IMR-90 (cell line): ENCODE results near the gene ZXDC. TPM values are rescaled to one million over a fixed set of nuclear protein-coding genes. Genes with fewer than 3 reads are reported as not detected.

Experiments
- ATAC-seq: fragments of 200-7000 bp; cut with Tn5 transposase; 2 replicates; pipeline ENCODE4 v1.9.1; 2020; ENCODE audit warnings: low read depth, mild to moderate bottlenecking, moderate library complexity
- BruUV-seq: library from RNA; stranded (reverse); fragments of 400-500 nt; replicated peaks from 2 replicates; lab custom pipeline; 2021; lab: Mats Ljungman, UMichigan
- CTCF ChIA-PET: fragments of 300-600 bp; formaldehyde crosslinking; extraction: SDS; loops from one replicate; lab custom pipeline; 2021; ENCODE audit warnings: antibody characterized with exemption; lab: Yijun Ruan, JAX
- POLR2A ChIA-PET: fragments of 300-600 bp; sonication (Branson Sonifier 250); formaldehyde crosslinking; loops from one replicate; lab custom pipeline; 2022; ENCODE audit warnings: antibody characterized with exemption; ENCODE audit not compliant: unreplicated experiment; lab: Charles Lee
- DNase-seq: peaks from one replicate; pipeline ENCODE4 v3.0.0; 2013
- H2AFZ ChIP-seq: replicated peaks from 2 replicates; pipeline ENCODE3; 2013; ENCODE audit warnings: low read length, mild to moderate bottlenecking; ENCODE audit not compliant: poor library complexity
- H2AK5ac ChIP-seq: 2 replicates; pipeline ENCODE4 v1.6.1; 2013; ENCODE audit warnings: low read depth, low read length, inconsistent platforms
- H2AK9ac ChIP-seq: replicated peaks from 2 replicates; pipeline ENCODE3; 2013; ENCODE audit warnings: mild to moderate bottlenecking, low read depth, low read length, moderate library complexity; ENCODE audit not compliant: poor library complexity
- H2BK120ac ChIP-seq: 2 replicates; pipeline ENCODE4 v1.6.1; 2013; ENCODE audit warnings: low read depth, low read length, inconsistent platforms
- H2BK15ac ChIP-seq: 3 replicates; pipeline ENCODE4 v1.6.1; 2013; ENCODE audit warnings: low read depth, low read length, inconsistent platforms
- H2BK20ac ChIP-seq: 2 replicates; pipeline ENCODE4 v1.6.1; 2013; ENCODE audit warnings: low read depth, mild to moderate bottlenecking, inconsistent platforms, low read length, moderate library complexity
- H2BK5ac ChIP-seq: 2 replicates; pipeline ENCODE4 v1.6.1; 2013; ENCODE audit warnings: mild to moderate bottlenecking, low read depth, low read length, inconsistent platforms; ENCODE audit not compliant: poor library complexity, severe bottlenecking
- H3K14ac ChIP-seq: replicated peaks from 2 replicates; pipeline ENCODE4 v1.6.1; 2013; ENCODE audit warnings: low read depth, low read length, inconsistent platforms
- H3K18ac ChIP-seq: 2 replicates; pipeline ENCODE4 v1.6.1; 2013; ENCODE audit warnings: low read depth, low read length, control low read depth
- H3K23ac ChIP-seq: 2 replicates; pipeline ENCODE4 v1.6.1; 2013; ENCODE audit warnings: low read depth, low read length, inconsistent platforms
- H3K27ac ChIP-seq: 2 replicates; pipeline ENCODE4 v1.5.1; 2013; ENCODE audit warnings: mild to moderate bottlenecking, control low read depth, low read length; ENCODE audit not compliant: insufficient read depth
- H3K27me3 ChIP-seq: 2 replicates; pipeline ENCODE4 v1.6.1; 2013; ENCODE audit warnings: low read length; ENCODE audit not compliant: control insufficient read depth, insufficient read depth
- H3K36me3 ChIP-seq: 2 replicates; pipeline ENCODE4 v1.6.1; 2013; ENCODE audit warnings: low read length, mixed read lengths; ENCODE audit not compliant: control insufficient read depth, insufficient read depth
- H3K4ac ChIP-seq: 2 replicates; pipeline ENCODE4 v1.6.1; 2013; ENCODE audit warnings: low read depth, low read length, inconsistent platforms
- H3K4me1 ChIP-seq: 2 replicates; pipeline ENCODE4 v1.6.1; 2013; ENCODE audit warnings: low read length, mixed read lengths; ENCODE audit not compliant: control insufficient read depth, insufficient read depth
- H3K4me2 ChIP-seq: 2 replicates; pipeline ENCODE4 v1.6.1; 2013; ENCODE audit warnings: low read depth, mild to moderate bottlenecking, control low read depth, low read length, moderate library complexity
- H3K4me3 ChIP-seq: 2 replicates; pipeline ENCODE4 v1.5.1; 2013; ENCODE audit warnings: low read depth, mild to moderate bottlenecking, control low read depth, low read length, moderate library complexity; ENCODE audit not compliant: insufficient read depth
- H3K56ac ChIP-seq: 2 replicates; pipeline ENCODE4 v1.6.1; 2013; ENCODE audit warnings: low read length, inconsistent platforms; ENCODE audit not compliant: insufficient read depth; ENCODE audit errors: extremely low read depth
- H3K79me1 ChIP-seq, 2 experiments: 2 replicates each; pipeline ENCODE4 v1.6.1; 2013; ENCODE audit warnings: low read length in 2 of 2, inconsistent platforms in 1 of 2, low read depth in 1 of 2
- H3K9ac ChIP-seq: 2 replicates; pipeline ENCODE4 v1.6.1; 2013; ENCODE audit warnings: low read depth, low read length, control low read depth
- H3K9me1 ChIP-seq: 2 replicates; pipeline ENCODE4 v1.6.1; 2013; ENCODE audit warnings: low read length, inconsistent platforms; ENCODE audit not compliant: insufficient read depth
- H3K9me3 ChIP-seq: 2 replicates; pipeline ENCODE4 v1.6.1; 2013; ENCODE audit warnings: low read length; ENCODE audit not compliant: control insufficient read depth, insufficient read depth
- H4K20me1 ChIP-seq: 2 replicates; pipeline ENCODE4 v1.6.1; 2013; ENCODE audit warnings: low read length, inconsistent platforms; ENCODE audit not compliant: insufficient read depth
- H4K5ac ChIP-seq: 2 replicates; pipeline ENCODE4 v1.6.1; 2013; ENCODE audit warnings: mild to moderate bottlenecking, low read depth, low read length, control low read depth
- H4K8ac ChIP-seq, 2 experiments: 2 replicates each; pipeline ENCODE4 v1.6.1; 2013; ENCODE audit warnings: low read depth in 2 of 2, low read length in 2 of 2, control low read depth in 1 of 2, inconsistent platforms in 1 of 2
- H4K91ac ChIP-seq: 2 replicates; pipeline ENCODE4 v1.6.1; 2013; ENCODE audit warnings: low read depth, low read length, inconsistent platforms; ENCODE audit not compliant: insufficient read depth
- BHLHE40 ChIP-seq: fragments of 150-350 bp; IDR thresholded peaks from 2 replicates; pipeline ENCODE4 v1.6.1; 2016; ENCODE audit warnings: mild to moderate bottlenecking, low read depth, low read length
- CEBPB ChIP-seq: IDR thresholded peaks from 2 replicates; pipeline ENCODE4 v1.6.1; 2012; ENCODE audit warnings: low read depth, low read length, improper control_type of control experiment
- CHD1 ChIP-seq: IDR thresholded peaks from 2 replicates; pipeline ENCODE4 v1.6.1; 2012; ENCODE audit warnings: low read depth, low read length, improper control_type of control experiment
- MXI1 ChIP-seq: IDR thresholded peaks from 2 replicates; pipeline ENCODE4 v1.6.1; 2012; ENCODE audit warnings: low read depth, mild to moderate bottlenecking, low read length, moderate library complexity, borderline replicate concordance
- NFE2L2 ChIP-seq: fragments of 150-350 bp; IDR thresholded peaks from 2 replicates; pipeline ENCODE4 v1.6.1; 2016; ENCODE audit warnings: low read depth, mild to moderate bottlenecking, low read length
- POLR2A ChIP-seq: IDR thresholded peaks from 2 replicates; pipeline ENCODE4 v1.6.1; 2012; ENCODE audit warnings: mild to moderate bottlenecking, low read depth, low read length
- RFX5 ChIP-seq: IDR thresholded peaks from 2 replicates; pipeline ENCODE4 v1.8.0; 2012; ENCODE audit warnings: low read depth, mild to moderate bottlenecking, low read length, moderate library complexity
- WGBS, 2 experiments: methylation state at CpG; one replicate each; pipeline versions ENCODE4 v1.1.5 to v1.1.7; 2013; ENCODE audit warnings: missing lambda C conversion rate in 2 of 2; ENCODE audit not compliant: insufficient read length in 1 of 2; ENCODE audit errors: extremely low coverage in 2 of 2; 5-methylcytosine and 5-hydroxymethylcytosine counted together
- dilution Hi-C: fragments of 300-500 bp; cut with HindIII; formaldehyde crosslinking; loops from one replicate; pipeline ENCODE4 v1.14.3; 2018; ENCODE audit warnings: low sequenced_read_pairs; ENCODE audit not compliant: unreplicated experiment
- in situ Hi-C: fragments of 300-500 bp; cut with MboI; formaldehyde crosslinking; loops from 3 replicates; pipeline ENCODE4 v1.14.3; 2019; ENCODE audit warnings: low sequenced_read_pairs, inconsistent platforms, mixed read lengths
- intact Hi-C: fragments of 100-400 bp; cut with micrococcal nuclease; formaldehyde crosslinking; loops from 2 replicates; pipeline ENCODE4 v1.10.0; 2022
- polyA plus RNA-seq, 3 experiments: library from polyadenylated mRNA; depleted of rRNA; stranded (reverse); fragments of >200 nt; gene quantifications; 2 replicates each; pipeline ENCODE4 v1.2.3, GENCODE V29; 2012; ENCODE audit warnings: low replicate concordance in 1 of 3
- total RNA-seq: library from RNA; depleted of rRNA; stranded (reverse); fragments of >200 nt; gene quantifications from 2 replicates; pipeline ENCODE4 v1.2.3, GENCODE V29; 2012

ZXDC gene
- total and polyA plus RNA-seq, 2 of the 4 experiments (the other 2 are of a cell fraction) = 11.5 to 14.3 TPM

GRCh38 chr3:126431103-126431534, 44.6 kb downstream of the ZXDC start:
- H3K4me1 ChIP-seq = no peaks in the 10 kb centered on the region
- H2BK120ac ChIP-seq = no peak overlapping the region
- no peak overlapping the region for H4K5ac ChIP-seq
- no peak overlapping the region for H3K23ac ChIP-seq
- POLR2A ChIA-PET = no interaction called here
- H4K91ac ChIP-seq = no peak overlapping the region
- TF ChIP-seq CHD1 (no peak), NFE2L2 (no peak), RFX5 (no peak), BHLHE40 (no peak), MXI1 (no peak), CEBPB (no peak), POLR2A (no peak)
- H2BK20ac ChIP-seq = no peak overlapping the region
- no peak overlapping the region for H3K27ac ChIP-seq
- H3K27me3 ChIP-seq = no peaks in the 10 kb centered on the region
- H3K9ac ChIP-seq = no peak overlapping the region
- no CpG with 5 or more reads among the region's 1 CpG for WGBS, 2 experiments
- no peak overlapping the region for H3K56ac ChIP-seq
- no peak overlapping the region for H2BK5ac ChIP-seq
- no peak overlapping the region for H2BK15ac ChIP-seq
- no peak overlapping the region for H2AK9ac ChIP-seq
- no peaks in the 10 kb centered on the region; the same call in 1 of the 2 replicates for H3K9me1 ChIP-seq
- no peak overlapping the region for H3K14ac ChIP-seq
- no peaks in the 10 kb centered on the region for H3K36me3 ChIP-seq
- no peaks in the 10 kb centered on the region for H3K79me1 ChIP-seq
- H3K4me2 ChIP-seq = no peak overlapping the region
- DNase-seq (no peak), ATAC-seq (no peak)
- intact Hi-C loops (no loop called here), dilution Hi-C loops (no loop called here), in situ Hi-C loops (no loop called here)
- H3K4me3 ChIP-seq = no peak overlapping the region
- peaks cover 4% of the 10 kb centered on the region for H3K9me3 ChIP-seq
- H4K20me1 ChIP-seq = no peaks in the 10 kb centered on the region
- H3K4ac ChIP-seq = no peak overlapping the region
- CTCF ChIA-PET = no interaction called here
- no peak overlapping the region for H4K8ac ChIP-seq
- no peak overlapping the region for H2AK5ac ChIP-seq
- no TSS peak for BruUV-seq
- no peak overlapping the region for H3K18ac ChIP-seq
- H2AFZ ChIP-seq = no peak overlapping the region
